Activated T-cell treated with anti-CD3 and anti-CD28 coated beads, Interleukin-2, amount 50 U/mL, for 48 hours (primary cell): Measurements from ENCODE around the gene SAMD10.
A peak's percentile ranks its signal among the peaks of the same experiment; 100 is the strongest.
"Not testable (repeated sequence)": the region's sequence is repeated elsewhere in the genome, so short reads cannot be mapped to it uniquely, and the experiment has no call there.

ENCODE experiments used
- DNase-seq, 2 experiments: peaks; one replicate each; pipeline ENCODE4 v3.0.0-alpha.2; 2020

The SAMD10 gene

DNA sequence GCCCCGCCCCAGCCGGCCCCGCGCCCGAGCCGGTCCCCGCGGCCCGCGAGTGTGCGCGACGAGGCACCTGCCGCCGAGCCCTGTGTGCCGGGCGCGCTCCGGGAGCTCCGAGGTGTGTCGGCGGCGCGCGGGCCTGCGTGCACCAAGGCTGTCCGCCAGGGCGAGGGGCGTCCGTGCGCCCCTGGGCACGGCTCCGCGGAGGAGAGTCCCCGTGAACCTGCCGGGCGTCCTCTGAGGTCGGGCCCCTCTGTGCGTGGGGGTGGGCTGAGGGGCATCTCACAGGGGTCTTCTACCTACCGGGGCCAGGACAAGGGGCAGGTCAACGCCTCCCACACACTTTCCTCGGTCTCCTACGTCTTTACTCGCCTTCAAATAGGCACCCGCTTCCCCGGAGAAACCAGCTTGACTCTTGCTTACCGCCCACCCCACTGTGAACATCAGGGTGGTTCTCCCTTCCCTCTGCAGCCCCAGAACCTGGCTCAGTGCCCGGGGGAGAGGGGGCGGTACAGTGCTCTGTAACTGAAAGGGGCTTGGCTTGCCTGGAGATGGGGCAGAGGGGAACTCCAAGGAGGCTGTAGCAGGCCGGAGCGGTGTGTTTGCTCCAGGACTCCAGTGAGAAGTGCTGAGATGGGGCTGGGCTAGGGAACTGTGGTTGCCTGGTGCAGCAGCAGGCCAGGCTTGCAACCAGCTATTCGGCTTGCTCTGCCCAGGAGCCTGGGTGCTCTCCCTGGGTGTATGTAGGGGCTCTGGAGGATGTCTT, at the start of gene SAMD10:
SAMD10 (minus strand) TSS at position 86 of the 760 bp plus-strand sequence. CDS start 175 bp downstream, outside the sequence.
- peak; percentile 89 to 90 for DNase-seq

DNA sequence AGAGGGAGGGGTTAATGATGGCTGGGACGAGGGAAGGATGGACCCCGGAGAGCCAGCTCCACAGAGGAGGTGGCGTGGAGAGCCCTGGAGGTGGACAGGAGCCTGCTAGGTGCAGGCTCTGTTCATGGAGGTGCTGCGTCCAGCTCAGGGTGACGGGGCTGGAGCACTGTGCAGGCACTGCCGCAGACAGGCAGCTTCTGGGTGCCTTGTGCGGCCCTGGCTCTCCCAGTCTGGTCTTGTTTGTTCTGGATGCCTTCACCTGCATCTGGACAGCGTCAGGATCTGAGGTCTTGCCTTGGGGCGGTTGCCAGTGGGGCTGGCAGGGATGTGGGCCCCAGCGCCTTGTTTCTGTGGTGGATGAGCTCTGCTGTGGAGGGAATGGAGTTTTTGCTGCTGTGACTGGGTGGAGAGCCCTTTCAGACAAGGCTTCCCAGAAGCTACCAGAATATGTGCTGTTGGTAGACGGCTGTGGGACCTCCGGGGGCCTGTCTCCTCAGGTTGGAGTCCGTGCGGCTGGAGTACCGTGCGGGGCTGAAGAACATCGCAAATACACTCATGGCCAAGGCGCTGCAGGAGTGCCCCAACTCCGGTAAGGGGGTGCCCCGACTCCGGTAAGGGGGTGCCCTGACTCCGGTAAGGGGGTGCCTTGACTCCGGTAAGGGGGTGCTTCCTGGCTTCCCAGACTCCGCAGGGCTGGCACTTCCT, 48.7 kb upstream of the SAMD10 start:
- no peak for DNase-seq

DNA sequence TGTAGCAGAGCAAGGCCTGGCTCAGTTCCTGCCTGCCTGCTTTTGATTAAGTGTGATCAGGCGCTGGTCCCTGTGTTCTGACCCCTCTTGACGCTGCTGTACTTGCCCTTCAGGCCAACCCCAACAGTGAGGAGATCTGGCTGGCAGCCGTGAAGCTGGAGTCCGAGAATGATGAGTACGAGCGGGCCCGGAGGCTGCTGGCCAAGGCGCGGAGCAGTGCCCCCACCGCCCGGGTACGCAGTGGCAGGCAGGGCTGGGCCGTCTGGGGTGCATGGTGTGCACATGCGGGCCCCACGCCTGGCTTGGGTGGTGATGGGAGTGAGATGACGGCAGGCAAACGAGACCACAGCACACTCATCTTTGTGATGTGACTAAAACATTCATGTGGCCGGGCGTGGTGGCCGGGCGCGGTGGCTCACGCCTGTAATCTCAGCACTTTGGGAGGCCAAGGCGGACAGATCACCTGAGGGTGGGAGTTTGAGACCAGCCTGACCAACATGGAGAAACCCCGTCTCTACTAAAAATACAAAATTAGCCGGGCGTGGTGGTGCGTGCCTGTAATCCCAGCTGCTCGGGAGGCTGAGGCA, 46.5 kb upstream of the SAMD10 start:
- no peak for DNase-seq

DNA sequence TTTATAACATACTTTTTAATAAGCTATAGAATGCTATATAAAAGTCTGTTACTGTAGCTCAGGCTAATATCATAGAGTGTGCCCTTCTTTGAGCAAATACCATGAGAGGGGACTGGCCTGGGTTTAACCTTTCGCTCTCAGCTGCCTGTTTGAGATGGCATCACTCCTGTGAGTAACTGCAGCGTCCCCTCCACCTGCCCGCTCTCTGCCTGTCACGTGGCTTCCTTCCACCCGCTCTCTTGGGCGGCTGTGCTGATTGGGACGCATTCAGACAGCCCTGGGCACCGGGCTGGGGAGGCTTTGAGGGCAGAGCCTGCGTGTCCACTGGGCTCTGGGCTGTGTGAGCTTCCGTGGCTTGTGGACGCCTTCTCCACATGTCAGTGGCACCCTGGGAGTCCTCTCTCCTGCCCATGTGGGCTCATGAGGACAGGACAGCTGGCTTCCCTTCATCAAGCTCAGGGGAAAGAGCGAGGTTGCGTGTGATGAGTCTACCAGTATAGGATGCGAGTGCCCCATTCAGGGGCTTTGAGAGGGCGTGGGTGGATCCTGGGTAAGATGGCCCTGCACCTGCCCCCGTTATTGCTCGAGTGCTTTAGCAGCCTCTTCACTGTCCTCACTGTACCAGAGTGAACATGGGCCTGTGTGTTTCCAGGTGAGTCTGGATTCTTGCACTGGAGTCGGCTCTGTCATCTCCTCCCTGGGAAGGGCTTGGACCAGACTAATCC, 45.8 kb upstream of the SAMD10 start:
- DNase-seq = no peak

DNA sequence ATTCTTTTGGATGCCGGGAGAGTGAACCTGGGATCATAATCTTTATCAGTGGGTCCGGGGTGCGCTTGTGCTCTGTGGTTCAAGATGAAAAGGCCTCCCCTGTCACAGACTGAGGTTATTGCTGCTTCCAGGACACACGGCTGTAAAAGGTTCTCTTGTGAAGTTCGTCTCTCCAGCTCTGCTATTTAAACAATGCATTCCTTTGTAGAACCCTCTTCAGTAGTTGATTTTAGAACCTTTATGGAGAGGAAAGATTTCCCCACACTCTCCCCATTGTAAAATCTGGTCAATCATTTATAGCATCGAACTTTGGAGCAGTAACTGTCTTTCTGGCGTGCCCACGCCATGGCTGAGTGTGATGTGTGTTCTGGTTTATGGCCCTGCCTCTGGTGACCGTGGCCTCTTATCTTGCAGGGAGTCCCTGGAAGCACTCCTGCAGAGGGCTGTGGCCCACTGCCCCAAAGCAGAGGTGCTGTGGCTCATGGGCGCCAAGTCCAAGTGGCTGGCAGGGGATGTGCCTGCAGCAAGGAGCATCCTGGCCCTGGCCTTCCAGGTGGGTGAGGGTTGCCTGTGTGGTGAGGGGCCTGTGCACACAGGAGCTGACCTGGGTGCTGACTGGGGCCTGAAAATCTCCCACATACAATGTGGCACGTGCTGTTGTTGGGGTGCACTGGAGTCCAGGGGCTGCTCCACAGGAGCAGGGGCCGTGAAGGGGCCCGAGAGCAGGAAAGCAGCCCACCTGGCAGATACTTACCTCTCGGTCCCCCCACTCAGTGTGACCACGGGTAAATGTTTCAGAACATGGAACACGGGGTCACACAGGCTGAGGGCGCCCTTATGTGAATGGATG, 44.9 kb upstream of the SAMD10 start:
- DNase-seq = no peak

DNA sequence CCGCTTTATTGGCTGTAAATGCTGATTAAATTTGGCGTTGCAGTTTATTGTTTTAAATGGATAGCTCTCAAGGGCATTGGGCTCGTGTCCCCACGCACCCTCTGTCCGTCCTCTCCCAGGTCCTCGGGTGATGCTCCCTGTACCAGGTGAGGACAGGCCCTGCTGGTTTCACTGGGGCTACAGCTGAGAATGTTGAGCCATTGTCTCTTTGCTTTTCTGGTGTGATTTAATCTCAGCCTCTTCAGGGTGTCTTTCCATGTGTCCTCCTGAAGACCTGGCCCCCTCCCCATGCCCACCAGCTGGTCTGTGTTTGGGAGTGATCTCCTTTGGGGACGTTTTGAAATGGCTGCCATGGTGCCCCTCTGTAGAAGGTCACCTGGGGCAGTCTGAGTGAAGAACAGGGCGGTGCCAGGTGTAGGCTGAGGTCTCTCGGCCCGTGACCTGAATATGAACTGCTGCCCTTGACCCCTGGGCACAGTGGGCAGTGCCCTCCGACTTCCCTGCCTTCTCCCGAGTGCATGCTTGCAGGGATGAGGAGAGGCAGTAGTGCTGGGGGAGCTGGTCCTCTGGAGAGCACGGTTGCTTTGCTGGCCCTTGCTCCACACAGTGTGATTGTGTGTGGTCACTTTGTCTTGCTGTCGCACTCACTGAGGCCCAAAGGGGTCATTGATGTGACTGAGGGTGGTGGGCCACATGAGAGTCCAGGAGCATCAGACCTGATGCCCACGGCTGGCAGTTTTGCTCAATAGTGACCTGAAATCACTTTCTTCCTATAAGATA, 44.1 kb upstream of the SAMD10 start:
- no peak for DNase-seq

DNA sequence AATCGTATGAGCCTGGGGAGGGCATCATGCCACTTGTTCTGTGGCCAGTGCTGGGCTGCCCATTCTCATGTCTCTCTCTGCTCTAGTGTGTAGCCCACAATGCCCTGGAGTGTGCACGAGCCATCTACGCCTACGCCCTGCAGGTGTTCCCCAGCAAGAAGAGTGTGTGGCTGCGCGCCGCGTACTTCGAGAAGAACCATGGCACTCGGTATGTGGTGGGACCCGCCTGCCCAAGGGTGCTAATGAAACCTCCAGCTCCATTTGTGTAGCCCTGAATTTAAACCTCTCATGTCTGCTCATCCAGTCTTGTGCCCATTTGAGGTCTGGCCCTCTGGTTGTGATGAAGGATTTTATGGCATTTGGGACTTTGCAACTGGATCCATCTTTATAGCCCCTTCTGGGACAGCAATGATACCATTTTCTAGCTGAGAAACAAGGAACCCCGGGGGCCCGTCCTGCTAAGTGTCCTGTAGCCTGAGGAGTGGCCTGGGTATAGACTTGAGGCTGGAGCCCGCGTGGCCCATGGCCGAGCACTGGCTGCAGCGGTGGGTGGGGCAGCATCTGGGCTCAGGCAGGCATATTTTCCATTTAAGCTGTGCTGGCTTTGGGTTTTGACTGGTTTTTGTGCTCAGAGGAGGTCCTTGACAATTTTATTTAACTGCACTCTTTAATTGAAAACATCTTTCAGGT, 43.4 kb upstream of the SAMD10 start:
- DNase-seq = no peak

DNA sequence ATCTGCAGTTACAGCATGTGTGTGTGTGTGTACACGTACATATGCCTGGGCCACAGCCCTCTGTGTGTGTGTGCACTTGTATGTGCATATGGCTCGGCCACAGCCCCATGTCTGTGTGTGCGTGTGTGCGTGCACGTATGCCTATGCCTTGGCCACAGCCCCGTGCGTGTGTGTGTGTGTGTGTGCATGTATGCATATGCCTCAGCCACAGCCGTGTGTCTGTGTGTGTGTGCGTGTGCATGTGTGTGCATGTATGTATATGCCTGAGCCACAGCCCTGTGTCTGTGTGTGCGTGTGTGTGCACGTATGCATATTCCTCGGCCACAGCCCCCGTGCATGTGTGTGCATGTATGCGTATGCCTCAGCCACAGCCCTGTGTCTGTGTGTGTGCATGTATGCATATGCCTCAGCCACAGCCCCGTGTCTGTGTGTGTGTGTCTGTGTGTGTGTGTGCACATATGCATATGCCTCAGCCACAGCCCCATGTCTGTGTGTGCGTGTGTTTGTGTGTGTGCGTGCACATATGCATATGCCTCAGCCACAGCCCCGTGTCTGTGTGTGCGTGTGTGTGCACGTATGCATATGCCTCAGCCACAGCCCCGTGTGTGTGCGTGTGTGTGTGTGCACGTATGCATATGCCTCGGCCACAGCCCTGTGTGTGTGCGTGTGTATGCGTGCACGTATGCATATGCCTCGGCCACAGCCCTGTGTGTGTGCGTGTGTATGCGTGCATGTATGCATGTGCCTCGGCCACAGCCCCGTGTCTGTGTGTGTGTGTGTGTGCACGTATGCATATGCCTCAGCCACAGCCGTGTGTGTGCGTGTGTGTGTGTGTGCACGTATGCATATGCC, 41.9 kb upstream of the SAMD10 start:
- DNase-seq = no peak

DNA sequence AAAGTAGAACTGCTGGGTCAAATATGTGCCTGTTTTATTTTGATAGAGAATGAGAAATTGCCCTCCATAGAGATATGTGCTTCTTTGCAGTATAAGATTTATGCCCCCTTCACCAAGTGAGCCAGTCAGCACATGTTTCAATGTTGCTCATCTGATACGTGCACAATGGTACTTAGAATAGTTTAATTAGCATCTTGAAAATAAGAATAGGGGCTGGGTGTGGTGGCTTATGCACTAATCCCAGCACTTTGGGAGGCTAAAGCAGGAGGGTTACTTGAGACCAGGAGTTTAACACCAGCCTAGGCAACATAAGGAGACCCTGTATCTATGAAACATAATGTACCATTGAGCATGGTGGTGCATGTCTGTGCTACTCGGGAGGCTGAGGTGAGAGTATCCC, 36.2 kb upstream of the SAMD10 start:
- no peak for DNase-seq

DNA sequence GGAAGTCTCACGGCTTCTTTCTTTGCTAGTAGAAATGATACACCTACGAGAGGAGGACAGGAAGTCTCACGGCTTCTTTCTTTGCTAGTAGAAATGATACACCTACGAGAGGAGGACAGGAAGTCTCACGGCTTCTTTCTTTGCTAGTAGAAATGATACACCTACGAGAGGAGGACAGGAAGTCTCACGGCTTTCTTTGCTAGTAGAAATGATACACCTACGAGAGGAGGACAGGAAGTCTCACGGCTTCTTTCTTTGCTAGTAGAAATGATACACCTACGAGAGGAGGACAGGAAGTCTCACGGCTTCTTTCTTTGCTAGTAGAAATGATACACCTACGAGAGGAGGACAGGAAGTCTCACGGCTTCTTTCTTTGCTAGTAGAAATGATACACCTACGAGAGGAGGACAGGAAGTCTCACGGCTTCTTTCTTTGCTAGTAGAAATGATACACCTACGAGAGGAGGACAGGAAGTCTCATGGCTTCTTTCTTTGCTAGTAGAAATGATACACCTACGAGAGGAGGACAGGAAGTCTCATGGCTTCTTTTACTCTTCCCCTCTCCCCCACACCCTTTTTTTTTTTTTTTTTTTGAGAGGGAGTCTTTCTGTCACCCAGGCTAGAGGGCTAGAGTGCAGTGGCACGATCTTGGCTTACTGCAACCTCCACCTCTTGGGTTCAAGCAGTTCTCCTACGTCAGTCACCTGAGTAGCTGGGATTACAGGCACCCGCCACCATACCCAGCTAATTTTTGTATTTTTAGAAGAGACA, 33.1 kb upstream of the SAMD10 start:
- not testable (repeated sequence) for DNase-seq

DNA sequence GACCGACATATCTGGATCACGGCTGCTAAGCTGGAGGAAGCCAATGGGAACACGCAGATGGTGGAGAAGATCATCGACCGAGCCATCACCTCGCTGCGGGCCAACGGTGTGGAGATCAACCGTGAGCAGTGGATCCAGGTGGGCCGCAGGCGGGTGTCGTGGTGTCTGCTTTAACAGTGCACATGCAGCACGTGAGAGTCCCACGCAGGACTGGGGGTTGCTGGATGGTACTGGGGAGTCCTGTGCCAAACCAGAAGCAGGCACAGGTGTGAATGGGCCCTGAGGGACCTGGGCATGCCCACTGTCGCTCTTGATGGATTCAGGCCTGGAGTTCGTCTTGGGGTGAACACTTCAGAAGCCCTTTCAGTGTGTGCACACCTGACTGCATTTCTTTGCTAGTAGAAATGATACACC, 31.9 kb upstream of the SAMD10 start:
- DNase-seq = peak; percentile 26

DNA sequence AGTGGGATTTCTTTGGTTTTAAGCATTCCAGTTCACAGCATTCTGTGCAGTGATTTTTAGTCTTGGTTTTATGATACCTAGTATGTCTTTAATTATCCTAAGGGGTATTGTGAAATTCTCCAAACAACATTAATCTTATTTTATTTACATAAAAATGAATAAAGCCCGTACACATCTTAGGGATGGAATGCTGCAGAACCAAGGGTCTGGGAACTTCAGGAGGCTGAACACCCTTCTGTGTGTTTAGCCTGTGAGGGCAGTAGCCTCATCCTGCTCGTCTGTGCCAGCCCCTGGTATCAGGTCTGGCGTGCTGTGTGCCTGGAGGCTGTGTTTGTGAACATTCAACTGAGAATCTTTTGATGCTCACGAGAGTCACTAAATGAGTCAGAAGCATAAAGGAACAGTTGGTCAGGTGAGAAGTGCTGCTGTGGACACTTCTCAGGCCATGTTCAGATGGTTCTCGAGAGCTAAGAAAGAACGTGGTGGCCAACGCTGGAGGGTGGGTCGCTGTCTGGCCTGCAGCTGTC, 31.3 kb upstream of the SAMD10 start:
- no peak for DNase-seq

DNA sequence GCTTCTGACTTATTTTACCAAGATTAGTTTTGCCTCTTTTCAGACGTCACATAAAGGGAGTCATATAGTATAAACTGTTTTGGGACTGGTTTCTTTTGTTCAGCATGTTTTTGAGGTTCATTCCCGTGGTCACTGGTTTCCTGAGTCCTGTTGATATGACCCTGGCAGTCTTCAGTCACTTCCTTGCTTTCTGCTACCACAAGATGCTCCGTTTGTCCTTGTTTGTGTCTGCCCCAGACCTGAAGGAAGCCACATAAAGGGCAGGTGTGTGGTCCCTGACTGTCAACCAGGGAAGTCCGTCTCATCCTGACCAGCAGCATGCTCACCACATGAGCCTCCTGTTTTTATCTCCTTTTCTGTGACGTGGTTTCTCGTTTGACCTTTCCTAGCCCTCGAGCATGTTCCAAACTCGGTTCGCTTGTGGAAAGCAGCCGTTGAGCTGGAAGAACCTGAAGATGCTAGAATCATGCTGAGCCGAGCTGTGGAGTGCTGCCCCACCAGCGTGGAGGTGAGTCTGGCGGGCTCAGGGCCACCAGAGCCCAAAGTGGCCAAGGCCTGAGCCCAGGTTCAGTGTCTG, 30.5 kb upstream of the SAMD10 start:
- DNase-seq = no peak

DNA sequence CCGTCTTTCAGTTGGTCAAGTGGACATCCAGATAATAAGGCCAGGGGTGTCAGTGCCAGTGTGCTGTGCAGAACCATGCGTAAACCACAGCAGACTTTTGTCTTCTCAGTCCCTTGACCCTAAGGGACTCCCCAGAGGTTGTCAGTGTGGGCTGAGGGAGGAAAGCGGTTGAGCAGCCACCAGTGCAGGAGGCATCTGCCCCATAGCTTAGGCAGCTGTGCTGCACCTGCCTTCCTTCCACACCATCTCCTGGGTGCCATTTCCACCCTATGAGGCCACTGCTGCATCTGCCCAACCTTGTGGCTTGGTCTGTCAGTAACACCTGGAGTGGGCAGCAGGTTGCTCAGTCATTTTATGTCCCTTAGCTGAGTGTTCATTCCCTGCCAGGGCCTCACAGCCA, 27.5 kb upstream of the SAMD10 start:
- no peak for DNase-seq

DNA sequence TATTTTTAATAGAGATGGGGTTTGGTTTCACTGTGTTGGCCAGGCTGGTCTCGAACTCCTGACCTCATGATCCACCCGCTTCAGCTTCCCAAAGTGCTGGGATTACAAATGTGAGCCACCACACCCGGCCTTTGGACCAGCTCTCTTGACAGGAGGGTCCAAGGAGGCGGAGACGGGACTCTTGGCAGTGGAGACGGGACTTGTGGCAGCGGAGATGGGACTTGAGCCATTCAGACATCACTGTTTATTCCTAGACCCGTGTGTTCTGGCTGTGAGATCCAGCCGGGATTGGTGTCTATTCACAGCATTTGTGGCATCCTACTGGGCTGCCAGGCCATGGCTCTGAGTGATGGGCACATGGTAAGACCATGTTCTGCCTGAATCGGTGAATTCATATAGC, 27.0 kb upstream of the SAMD10 start:
- no peak for DNase-seq

DNA sequence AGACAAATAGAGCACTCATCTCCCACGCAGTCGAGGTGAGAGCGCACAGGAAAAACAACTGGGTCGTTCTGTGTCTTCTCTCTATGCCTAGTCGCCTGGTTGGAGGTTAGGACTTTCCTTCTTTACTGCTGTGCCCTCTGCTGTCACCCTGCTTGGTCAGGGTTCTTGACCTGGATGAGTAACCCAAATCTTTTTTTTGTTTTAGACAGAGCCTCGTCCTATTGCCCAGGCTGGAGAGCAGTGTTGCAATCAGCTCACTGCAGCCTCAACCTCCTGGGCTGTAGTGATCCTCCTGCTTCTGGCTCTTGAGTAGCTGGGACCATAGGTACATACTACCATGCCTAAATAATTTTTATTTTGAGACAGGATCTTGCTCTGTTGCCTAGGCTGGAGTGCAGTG, 26.0 kb upstream of the SAMD10 start:
- no peak for DNase-seq

DNA sequence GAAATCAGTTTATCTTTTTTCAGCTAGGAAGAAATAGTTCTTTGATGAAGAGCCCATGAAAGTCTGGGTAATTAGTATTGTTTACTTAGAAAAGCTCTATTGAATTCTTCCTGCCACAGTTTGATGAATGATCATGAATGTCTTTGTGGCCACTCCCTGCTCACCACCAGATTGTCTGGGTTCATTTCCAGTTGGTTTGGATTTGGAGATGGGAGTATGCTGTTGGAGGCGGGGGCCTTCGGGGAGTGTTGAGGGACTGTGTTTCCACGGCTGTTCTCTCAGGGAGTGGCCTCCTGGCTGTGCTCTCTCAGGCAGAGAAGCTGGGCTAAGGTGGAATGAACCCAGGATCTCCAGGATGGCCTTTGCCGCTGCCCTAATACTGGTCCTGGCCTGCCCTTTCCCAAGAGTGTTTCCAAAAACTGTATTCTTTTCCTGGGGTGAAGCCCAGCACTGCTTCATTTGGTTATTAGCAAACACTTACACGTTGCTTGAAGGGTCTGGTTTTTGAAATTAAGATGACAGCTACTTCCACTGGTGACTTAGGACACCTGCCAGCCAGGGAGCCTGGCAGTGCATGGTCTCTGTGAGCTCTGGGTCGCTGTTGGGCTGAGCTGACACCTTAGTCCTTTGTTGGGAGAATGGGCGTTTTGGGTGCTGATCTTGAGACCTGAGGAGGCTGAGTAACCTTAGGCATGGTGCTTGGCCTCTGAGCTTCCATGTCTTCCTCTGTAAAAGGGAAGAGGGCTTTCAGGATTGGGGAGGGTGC, 24.7 kb upstream of the SAMD10 start:
- no peak for DNase-seq

DNA sequence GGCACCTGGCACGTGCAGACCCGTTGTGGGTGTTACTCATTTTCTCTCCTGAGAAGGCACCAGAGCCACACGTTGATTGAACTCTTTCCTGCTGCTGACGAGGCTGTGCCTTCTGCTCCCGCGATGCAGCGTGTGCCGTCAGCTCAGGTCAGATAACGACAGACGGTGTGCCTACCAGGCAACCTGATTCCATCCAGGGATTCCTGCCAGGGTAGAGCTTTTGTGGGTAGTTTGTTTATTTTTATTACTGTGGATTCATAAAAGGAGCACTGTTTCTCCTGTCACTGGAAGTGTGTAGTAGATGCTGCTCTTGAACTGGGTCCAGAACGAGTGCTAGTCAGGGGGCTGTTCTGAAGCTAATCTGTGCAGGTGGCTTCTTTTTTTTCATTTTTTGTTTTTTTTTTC, 22.2 kb upstream of the SAMD10 start:
- DNase-seq = no peak
